ENCODE data around the gene ZNRF1. TPM values are rescaled to one million over a fixed set of nuclear protein-coding genes. Genes with fewer than 3 reads are reported as not detected.

The ZNRF1 gene
- total RNA-seq, 1 donor from 2014 or later: 53.7 TPM

DNA sequence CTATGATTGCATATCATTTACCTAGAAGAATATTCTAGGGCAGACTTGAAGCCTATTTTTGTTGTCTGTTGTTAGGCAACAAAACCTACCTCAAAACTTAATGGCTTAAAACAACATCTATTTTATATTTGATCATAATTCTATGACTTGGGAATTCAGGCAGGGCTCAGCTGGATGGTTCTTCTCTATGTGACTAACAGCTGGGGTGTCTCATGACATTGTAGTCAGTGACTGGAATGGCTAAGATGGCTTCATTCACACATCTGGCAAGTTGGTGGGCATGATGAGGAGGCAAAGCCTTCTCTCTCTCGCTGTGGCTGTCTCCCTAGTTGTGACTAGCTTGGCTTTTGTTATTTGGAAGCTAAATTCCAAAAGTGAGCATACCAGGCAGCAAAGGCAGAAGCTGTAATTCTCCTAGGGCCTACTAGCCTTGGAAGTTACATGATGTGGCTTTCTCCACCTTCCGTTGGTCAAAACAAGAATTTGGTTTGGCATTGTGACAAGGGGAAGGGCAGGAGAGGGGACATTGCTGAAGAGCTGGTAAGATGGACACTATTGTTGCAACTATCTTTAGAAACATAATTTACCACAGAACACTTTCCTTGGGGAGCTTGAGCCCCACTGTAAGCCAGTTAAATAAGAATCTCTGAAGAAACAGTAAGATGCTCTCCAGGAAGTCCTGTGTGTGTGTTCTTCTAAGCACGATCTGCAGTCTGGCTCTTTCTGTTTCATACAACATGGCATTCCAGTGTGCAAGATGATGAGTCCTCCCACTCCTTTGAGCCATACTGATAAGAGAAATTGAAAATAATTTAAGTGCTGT lies 39.4 kb downstream of the ZNRF1 start:
- Histone ChIP-seq H3K27me3 (no peaks in the 10 kb centered on the region), H3K36me3 (no peaks in the 10 kb centered on the region), H3K4me3 (no peak overlapping the region), H3K27ac (no peak overlapping the region), H3K4me1 (peaks cover 0 to 5% of the 10 kb centered on the region in 2 donors), H3K9me3 (peaks cover 0 to 10% of the 10 kb centered on the region in 2 donors)
- TF ChIP-seq, protein P1, sequence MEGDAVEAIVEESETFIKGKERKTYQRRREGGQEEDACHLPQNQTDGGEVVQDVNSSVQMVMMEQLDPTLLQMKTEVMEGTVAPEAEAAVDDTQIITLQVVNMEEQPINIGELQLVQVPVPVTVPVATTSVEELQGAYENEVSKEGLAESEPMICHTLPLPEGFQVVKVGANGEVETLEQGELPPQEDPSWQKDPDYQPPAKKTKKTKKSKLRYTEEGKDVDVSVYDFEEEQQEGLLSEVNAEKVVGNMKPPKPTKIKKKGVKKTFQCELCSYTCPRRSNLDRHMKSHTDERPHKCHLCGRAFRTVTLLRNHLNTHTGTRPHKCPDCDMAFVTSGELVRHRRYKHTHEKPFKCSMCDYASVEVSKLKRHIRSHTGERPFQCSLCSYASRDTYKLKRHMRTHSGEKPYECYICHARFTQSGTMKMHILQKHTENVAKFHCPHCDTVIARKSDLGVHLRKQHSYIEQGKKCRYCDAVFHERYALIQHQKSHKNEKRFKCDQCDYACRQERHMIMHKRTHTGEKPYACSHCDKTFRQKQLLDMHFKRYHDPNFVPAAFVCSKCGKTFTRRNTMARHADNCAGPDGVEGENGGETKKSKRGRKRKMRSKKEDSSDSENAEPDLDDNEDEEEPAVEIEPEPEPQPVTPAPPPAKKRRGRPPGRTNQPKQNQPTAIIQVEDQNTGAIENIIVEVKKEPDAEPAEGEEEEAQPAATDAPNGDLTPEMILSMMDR (IDR thresholded peaks at IDR 0.05): no peak
- intact Hi-C loops (cut with DNase I): no loop called here
- DNase-seq (ENCODE audit: low spot score in 2 of 2): no peak

DNA sequence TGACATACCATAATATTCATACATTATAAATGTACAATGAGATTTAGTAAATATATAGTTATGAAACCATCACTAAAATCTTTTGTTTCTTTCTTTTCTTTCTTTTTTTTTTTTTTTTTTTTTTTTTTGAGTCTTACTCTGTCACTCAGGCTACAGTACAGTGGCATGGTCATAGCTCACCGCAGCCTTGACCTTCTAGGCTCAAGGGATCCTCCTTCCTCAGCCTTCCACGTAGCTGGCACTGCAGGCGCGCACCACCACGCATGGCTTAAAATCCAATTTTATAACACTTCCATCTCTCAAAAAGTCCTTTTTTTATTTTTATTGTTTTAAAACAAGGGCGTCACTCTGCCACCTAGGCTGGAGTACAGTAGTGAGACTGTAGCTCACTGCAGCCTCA lies 41.1 kb downstream of the ZNRF1 start:
- no peak overlapping the region for H3K4me3 ChIP-seq
- peaks cover 0 to 10% of the 10 kb centered on the region in 2 donors for H3K9me3 ChIP-seq
- H3K36me3 ChIP-seq: no peaks in the 10 kb centered on the region
- peaks cover 5 to 18% of the 10 kb centered on the region in 2 donors for H3K4me1 ChIP-seq
- no peak for DNase-seq (ENCODE audit: low spot score in 2 of 2)
- no peaks in the 10 kb centered on the region for H3K27me3 ChIP-seq
- TF ChIP-seq, protein P1 (IDR thresholded peaks at IDR 0.05): no peak
- intact Hi-C loops (cut with DNase I): no loop called here
- H3K27ac ChIP-seq: no peak overlapping the region

DNA sequence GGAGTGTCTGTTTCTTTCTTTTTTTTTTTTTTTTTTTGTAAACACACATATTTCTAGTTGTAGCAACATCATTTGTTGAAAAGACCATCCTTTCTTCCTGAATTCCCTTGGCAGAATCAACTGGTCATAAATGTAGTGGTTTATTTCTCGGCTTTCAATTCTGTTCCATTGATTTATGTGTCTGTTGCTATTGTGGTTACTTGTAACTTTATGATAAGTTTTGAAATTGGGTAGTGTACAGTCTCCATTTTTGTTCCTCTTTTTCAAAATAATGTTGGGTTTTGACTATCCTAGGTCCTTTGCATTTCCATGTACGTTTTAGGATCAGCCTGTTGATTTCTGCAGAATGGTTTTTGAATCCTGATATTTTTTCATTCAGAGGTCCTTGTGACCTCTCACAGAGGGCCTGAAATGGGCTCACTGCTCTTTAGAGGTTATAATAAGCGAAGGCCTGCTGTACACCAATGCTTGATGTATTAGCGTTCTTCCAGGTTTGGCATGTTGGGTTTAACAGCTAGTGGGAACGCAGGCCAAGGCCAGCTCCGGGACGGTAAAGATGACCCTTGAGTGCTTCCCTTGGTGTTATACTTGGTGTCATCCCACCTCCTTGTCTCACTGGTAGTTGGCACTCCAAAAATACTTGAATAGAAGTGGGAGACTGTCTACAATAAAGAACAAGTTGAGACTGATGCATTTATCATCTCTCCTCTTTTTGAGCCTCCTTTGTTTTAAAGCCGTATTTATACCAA lies 43.8 kb downstream of the ZNRF1 start:
- intact Hi-C loops (cut with DNase I): no loop called here
- TF ChIP-seq, protein P1 (IDR thresholded peaks at IDR 0.05): no peak
- peaks cover 13 to 31% of the 10 kb centered on the region in 2 donors for H3K4me1 ChIP-seq
- peak overlapping the region; percentile 54 to 72 for H3K27ac ChIP-seq
- H3K27me3 ChIP-seq: no peaks in the 10 kb centered on the region
- no peaks in the 10 kb centered on the region for H3K36me3 ChIP-seq
- no peak for DNase-seq (ENCODE audit: low spot score in 2 of 2)
- H3K4me3 ChIP-seq: no peak overlapping the region
- H3K9me3 ChIP-seq: peaks cover 0 to 10% of the 10 kb centered on the region in 2 donors

DNA sequence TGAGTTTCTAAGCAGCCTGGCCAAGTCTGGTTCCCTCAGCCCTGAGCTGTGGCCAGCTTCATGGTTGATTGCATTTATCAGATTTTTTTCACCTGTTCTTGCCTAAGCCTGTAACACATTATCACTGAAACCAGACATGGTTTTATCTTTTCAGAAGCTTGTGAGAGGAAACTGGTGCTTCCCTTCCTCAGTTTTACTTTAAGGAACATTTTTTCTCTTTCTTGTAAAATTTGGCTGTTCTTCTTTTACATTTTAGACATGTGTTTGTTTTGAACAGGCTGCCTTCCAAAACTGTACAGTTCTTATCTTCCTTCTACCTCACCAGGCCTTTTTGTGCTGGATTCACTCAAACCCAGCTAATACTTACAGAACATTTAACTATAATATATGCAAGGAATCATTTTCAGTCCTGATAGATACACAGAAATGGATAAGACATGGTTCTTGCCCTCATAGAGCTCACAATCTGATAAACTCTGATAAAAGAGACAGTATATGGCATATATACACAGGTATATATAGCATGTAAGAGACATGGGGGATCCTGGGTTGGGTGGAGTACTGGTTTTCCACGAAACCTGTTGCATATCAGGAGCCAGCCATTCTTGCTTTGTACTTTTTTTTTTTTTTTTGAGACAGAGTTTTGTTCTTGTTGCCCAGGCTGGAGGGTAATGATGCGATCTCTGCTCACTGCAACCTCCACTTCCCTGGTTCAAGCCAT lies 44.5 kb downstream of the ZNRF1 start:
- no peak overlapping the region for H3K4me3 ChIP-seq
- H3K27ac ChIP-seq: peak overlapping the region; percentile 54 to 72
- peaks cover 0 to 2% of the 10 kb centered on the region in 2 donors for H3K9me3 ChIP-seq
- TF ChIP-seq, protein P1 (IDR thresholded peaks at IDR 0.05): no peak
- intact Hi-C loops (cut with DNase I): no loop called here
- no peak for DNase-seq (ENCODE audit: low spot score in 2 of 2)
- peaks cover 13 to 31% of the 10 kb centered on the region in 2 donors for H3K4me1 ChIP-seq
- H3K36me3 ChIP-seq: no peaks in the 10 kb centered on the region
- no peaks in the 10 kb centered on the region for H3K27me3 ChIP-seq

DNA sequence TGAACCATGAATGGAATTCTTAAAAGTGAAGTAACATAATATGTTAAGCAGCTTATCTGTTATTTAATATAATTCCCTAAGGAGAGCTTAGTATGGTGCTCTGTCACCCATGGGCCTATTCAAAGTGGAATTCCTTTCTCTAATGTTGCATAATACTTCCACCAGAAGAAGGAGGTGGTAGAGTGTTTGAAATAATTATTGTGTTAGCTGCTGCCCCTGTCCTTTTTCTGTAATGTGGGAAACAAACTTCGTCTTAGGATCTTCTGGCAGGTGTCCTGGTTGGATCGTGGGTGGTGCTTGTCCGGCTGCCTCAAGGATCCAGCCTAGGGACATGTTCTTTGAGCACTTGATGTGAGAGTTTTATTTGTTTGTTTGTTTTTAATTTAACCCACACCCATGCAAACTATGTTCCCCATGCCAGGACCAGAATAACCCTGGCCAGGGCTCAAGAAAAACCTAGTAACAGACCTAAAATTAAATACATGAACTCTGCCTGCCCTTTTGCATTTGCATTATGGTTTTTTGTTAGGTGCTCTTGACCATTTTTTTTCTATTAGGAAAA lies 46.1 kb downstream of the ZNRF1 start:
- TF ChIP-seq, protein P1 (IDR thresholded peaks at IDR 0.05): no peak
- Histone ChIP-seq H3K27me3 (no peaks in the 10 kb centered on the region), H3K4me3 (no peak overlapping the region), H3K27ac (peak overlapping the region; percentile 54 to 72), H3K9me3 (no peaks in the 10 kb centered on the region), H3K36me3 (no peaks in the 10 kb centered on the region), H3K4me1 (peaks cover 13 to 31% of the 10 kb centered on the region in 2 donors)
- DNase-seq (ENCODE audit: low spot score in 2 of 2): peak in 1 of 2 donors; percentile 85
- intact Hi-C loops (cut with DNase I): loop anchor here (2.0 to 5.0 kb wide), 3 partner anchors 18 to 62 kb away; partner anchors contain the start of gene ZNRF1
